Measurements from ENCODE around the gene MAGI2.

DNA sequence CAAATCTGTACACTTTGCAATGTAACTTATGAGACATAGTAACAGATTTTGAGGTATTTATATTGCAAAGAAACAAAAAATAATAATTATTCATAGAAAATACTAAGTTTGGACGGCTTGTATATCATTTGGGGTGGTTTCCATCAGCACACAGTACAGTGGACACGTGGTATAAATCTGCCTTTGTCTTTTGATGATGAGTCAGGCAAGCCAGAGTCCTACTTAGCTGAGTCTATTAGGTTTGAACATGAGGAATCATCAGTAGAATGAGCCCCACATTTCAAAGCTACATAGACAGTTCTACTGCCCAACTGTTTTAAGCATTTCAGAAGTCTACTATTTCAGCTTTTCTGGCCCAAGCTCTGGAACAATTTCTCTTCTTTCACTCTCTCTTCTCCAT lies 851.7 kb downstream of the MAGI2 start:
- TF ChIP-seq, protein P1, sequence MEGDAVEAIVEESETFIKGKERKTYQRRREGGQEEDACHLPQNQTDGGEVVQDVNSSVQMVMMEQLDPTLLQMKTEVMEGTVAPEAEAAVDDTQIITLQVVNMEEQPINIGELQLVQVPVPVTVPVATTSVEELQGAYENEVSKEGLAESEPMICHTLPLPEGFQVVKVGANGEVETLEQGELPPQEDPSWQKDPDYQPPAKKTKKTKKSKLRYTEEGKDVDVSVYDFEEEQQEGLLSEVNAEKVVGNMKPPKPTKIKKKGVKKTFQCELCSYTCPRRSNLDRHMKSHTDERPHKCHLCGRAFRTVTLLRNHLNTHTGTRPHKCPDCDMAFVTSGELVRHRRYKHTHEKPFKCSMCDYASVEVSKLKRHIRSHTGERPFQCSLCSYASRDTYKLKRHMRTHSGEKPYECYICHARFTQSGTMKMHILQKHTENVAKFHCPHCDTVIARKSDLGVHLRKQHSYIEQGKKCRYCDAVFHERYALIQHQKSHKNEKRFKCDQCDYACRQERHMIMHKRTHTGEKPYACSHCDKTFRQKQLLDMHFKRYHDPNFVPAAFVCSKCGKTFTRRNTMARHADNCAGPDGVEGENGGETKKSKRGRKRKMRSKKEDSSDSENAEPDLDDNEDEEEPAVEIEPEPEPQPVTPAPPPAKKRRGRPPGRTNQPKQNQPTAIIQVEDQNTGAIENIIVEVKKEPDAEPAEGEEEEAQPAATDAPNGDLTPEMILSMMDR (IDR thresholded peaks at IDR 0.05; ENCODE audit: extremely low read depth in 1 of 2, insufficient read depth in 1 of 2, low read depth in 1 of 2, low read length in 2 of 2) = no peak
- no peak for TF ChIP-seq POLR2AphosphoS5 (IDR thresholded peaks at IDR 0.05; ENCODE audit: insufficient read depth, low read depth, low read length)
- no peak for TF ChIP-seq POLR2A (IDR thresholded peaks at IDR 0.05; ENCODE audit: low read depth, low read length)
- no peak for TF ChIP-seq JUN (IDR thresholded peaks at IDR 0.05; ENCODE audit: borderline replicate concordance, insufficient read depth, insufficient read length, low read depth)
